Ishikawa (cell line): ENCODE results near the gene RNF144B.

Source experiments
- CEBPB ChIP-seq: IDR thresholded peaks from 2 replicates; pipeline ENCODE4 v1.6.1; 2012
- CREB1 ChIP-seq: IDR thresholded peaks from 2 replicates; pipeline ENCODE4 v1.6.1; 2012; ENCODE audit warnings: low read depth
- EP300 ChIP-seq: IDR thresholded peaks from 2 replicates; pipeline ENCODE4 v1.6.1; 2012; ENCODE audit warnings: borderline replicate concordance
- FOXM1 ChIP-seq: IDR thresholded peaks from 2 replicates; pipeline ENCODE4 v1.6.1; 2012; ENCODE audit warnings: low read depth, borderline replicate concordance
- NFIC ChIP-seq: IDR thresholded peaks from 2 replicates; pipeline ENCODE4 v1.6.1; 2012
- RAD21 ChIP-seq: IDR thresholded peaks from 2 replicates; pipeline ENCODE4 v1.6.1; 2012; ENCODE audit warnings: low read depth
- TAF1 ChIP-seq: IDR thresholded peaks from 2 replicates; pipeline ENCODE4 v1.6.1; 2012; ENCODE audit warnings: low read depth, mild to moderate bottlenecking
- TCF12 ChIP-seq: IDR thresholded peaks from 2 replicates; pipeline ENCODE4 v1.6.1; 2012; ENCODE audit warnings: low read depth
- USF1 ChIP-seq: IDR thresholded peaks from 2 replicates; pipeline ENCODE4 v1.6.1; 2012
- YY1 ChIP-seq: IDR thresholded peaks from 2 replicates; pipeline ENCODE4 v1.6.1; 2012; ENCODE audit warnings: low read depth
- ZBTB7A ChIP-seq: IDR thresholded peaks from 2 replicates; pipeline ENCODE4 v1.6.1; 2012; ENCODE audit warnings: low read depth
- TF ChIP-seq, protein P1 (sequence below): IDR thresholded peaks from 2 replicates; pipeline ENCODE4 v1.6.1; 2012; ENCODE audit warnings: low read depth, mild to moderate bottlenecking
- TF ChIP-seq, protein P2 (sequence below): IDR thresholded peaks from 2 replicates; pipeline ENCODE4 v1.6.1; 2012

DNA sequence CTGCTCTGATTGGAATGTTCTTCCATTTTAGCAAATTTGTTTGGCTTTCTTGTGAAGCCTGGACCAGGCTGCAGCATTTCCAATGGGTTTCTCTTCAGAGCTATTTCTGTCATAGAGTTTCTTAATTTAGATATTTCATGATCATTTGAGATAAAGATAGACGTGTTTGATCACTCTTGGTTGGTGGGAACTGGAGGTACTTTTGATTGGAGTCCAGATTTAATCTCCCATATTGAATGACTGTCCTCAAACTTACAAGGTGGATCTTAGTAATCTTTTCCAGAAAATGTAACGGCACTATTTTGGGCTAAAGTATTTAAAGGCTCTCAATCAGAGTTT, 29.2 kb downstream of the RNF144B start:
- TF ChIP-seq CEBPB (no peak), NFIC (no peak), RAD21 (no peak), TAF1 (no peak), YY1 (no peak), ZBTB7A (no peak), TCF12 (no peak), EP300 (no peak), CREB1 (no peak), FOXM1 (no peak), USF1 (no peak)
- TF ChIP-seq, protein P1, sequence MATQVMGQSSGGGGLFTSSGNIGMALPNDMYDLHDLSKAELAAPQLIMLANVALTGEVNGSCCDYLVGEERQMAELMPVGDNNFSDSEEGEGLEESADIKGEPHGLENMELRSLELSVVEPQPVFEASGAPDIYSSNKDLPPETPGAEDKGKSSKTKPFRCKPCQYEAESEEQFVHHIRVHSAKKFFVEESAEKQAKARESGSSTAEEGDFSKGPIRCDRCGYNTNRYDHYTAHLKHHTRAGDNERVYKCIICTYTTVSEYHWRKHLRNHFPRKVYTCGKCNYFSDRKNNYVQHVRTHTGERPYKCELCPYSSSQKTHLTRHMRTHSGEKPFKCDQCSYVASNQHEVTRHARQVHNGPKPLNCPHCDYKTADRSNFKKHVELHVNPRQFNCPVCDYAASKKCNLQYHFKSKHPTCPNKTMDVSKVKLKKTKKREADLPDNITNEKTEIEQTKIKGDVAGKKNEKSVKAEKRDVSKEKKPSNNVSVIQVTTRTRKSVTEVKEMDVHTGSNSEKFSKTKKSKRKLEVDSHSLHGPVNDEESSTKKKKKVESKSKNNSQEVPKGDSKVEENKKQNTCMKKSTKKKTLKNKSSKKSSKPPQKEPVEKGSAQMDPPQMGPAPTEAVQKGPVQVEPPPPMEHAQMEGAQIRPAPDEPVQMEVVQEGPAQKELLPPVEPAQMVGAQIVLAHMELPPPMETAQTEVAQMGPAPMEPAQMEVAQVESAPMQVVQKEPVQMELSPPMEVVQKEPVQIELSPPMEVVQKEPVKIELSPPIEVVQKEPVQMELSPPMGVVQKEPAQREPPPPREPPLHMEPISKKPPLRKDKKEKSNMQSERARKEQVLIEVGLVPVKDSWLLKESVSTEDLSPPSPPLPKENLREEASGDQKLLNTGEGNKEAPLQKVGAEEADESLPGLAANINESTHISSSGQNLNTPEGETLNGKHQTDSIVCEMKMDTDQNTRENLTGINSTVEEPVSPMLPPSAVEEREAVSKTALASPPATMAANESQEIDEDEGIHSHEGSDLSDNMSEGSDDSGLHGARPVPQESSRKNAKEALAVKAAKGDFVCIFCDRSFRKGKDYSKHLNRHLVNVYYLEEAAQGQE = no peak
- TF ChIP-seq, protein P2, sequence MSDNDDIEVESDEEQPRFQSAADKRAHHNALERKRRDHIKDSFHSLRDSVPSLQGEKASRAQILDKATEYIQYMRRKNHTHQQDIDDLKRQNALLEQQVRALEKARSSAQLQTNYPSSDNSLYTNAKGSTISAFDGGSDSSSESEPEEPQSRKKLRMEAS = no peak
